GM12892 (cell line): ENCODE results near the gene RASGRP3.

Source experiments
- POLR2A ChIP-seq: IDR thresholded peaks from 2 replicates; pipeline ENCODE4 v1.6.1; 2011; ENCODE audit warnings: low read depth, low read length, control low read depth
- POLR2AphosphoS5 ChIP-seq: IDR thresholded peaks from 2 replicates; pipeline ENCODE4 v1.6.1; 2011; ENCODE audit warnings: low read depth, low read length, control low read depth
- TAF1 ChIP-seq: IDR thresholded peaks from 2 replicates; pipeline ENCODE4 v1.6.1; 2011; ENCODE audit warnings: low read depth, mild to moderate bottlenecking, control low read depth, low read length, borderline replicate concordance

DNA sequence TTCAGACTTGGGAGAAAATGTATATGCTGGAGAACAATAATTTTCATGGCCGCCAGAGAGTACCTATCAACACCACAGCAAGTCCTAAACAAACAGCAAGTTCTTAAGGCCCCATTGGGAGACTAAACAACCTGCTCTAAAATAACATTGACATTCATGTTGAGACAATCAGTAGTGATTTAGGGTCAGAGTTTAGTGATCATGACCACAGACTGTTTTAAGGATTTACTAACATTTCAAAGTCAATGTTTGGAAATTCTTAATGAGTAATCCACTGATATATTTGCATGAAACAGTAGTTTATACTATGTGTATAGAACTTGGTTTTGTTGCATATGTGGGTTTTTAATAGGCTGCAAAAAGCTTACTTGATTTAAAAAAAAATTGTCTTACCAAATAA lies 34.7 kb downstream of the RASGRP3 start:
- TF ChIP-seq POLR2A (no peak), POLR2AphosphoS5 (no peak), TAF1 (no peak)
